HepG2 (cell line): Measurements from ENCODE around the gene PLEKHG4. TPM values are rescaled to one million over a fixed set of nuclear protein-coding genes. Genes with fewer than 3 reads are reported as not detected.

Experiments
- CC2D1A ChIP-seq: sonication (generic); formaldehyde crosslinking; IDR thresholded peaks from 2 replicates; pipeline ENCODE4 v1.8.1; 2023; ENCODE audit warnings: mild to moderate bottlenecking, missing genetic modification reagents
- FOSL2 ChIP-seq: sonication (generic); formaldehyde crosslinking; IDR thresholded peaks from 2 replicates; pipeline ENCODE4 v1.4.0; 2020; ENCODE audit warnings: missing genetic modification reagents
- FOXK2 ChIP-seq: fragments of 450-650 bp; IDR thresholded peaks from 2 replicates; pipeline ENCODE4 v1.6.1; 2016
- GABPB1 ChIP-seq: IDR thresholded peaks from 2 replicates; pipeline ENCODE4 v1.6.1; 2016; ENCODE audit warnings: mild to moderate bottlenecking, missing genetic modification reagents, moderate library complexity, missing compliant biosample characterization
- NFIC ChIP-seq: IDR thresholded peaks from 2 replicates; pipeline ENCODE4 v1.6.1; 2012; ENCODE audit warnings: mild to moderate bottlenecking, low read length, inconsistent platforms
- NKX3-1 ChIP-seq: sonication (generic); formaldehyde crosslinking; IDR thresholded peaks from 2 replicates; pipeline ENCODE4 v1.5.0; 2020; ENCODE audit warnings: missing genetic modification reagents
- SMYD3 ChIP-seq: sonication (generic); formaldehyde crosslinking; IDR thresholded peaks from 2 replicates; pipeline ENCODE4 v1.8.1; 2023; ENCODE audit warnings: mild to moderate bottlenecking, missing genetic modification reagents
- WIZ ChIP-seq: sonication (generic); formaldehyde crosslinking; IDR thresholded peaks from 2 replicates; pipeline ENCODE4 v1.5.1; 2020; ENCODE audit warnings: mild to moderate bottlenecking, missing genetic modification reagents
- ZNF891 ChIP-seq: sonication (generic); formaldehyde crosslinking; IDR thresholded peaks from 2 replicates; pipeline ENCODE4 v1.5.0; 2020; ENCODE audit warnings: mild to moderate bottlenecking, missing genetic modification reagents
- polyA plus RNA-seq, 8 experiments: library from polyadenylated mRNA; depleted of rRNA in 3 of 8; stranded (reverse) in 7 of 8; unstranded in 1 of 8; fragments of >200 nt; fragmentation: Illumina TruSeq in 4 of 8; extraction: Trizol in 4 of 8; gene quantifications; 2 replicates each; pipeline versions ENCODE4 v1.2.1 to v1.2.3, GENCODE V29; 2011 to 2016; ENCODE audit warnings: low read depth in 4 of 8, missing spikeins in 1 of 8, mixed read lengths in 1 of 8; ENCODE audit not compliant: insufficient read depth in 1 of 8
- total RNA-seq, 5 experiments: library from RNA; depleted of rRNA; stranded (reverse); fragments of >200 nt; fragmentation: Illumina TruSeq; extraction: Trizol; gene quantifications; 2 replicates each; pipeline ENCODE4 v1.2.3, GENCODE V29; 2016; ENCODE audit warnings: low read depth in 1 of 5
- TF ChIP-seq, protein P1 (sequence below): sonication (generic); formaldehyde crosslinking; IDR thresholded peaks from 2 replicates; pipeline ENCODE4 v1.4.0; 2020; ENCODE audit warnings: missing genetic modification reagents, low read depth, mild to moderate bottlenecking, borderline replicate concordance
- TF ChIP-seq, protein P2 (sequence below): sonication (generic); formaldehyde crosslinking; IDR thresholded peaks from 2 replicates; pipeline ENCODE4 v1.4.0; 2020; ENCODE audit warnings: missing genetic modification reagents

PLEKHG4 gene
- total and polyA plus RNA-seq, 2 of the 13 experiments (the other 11 are each of a cell fraction or from before 2014, with no cell fraction given): 7.1 to 13.6 TPM

DNA sequence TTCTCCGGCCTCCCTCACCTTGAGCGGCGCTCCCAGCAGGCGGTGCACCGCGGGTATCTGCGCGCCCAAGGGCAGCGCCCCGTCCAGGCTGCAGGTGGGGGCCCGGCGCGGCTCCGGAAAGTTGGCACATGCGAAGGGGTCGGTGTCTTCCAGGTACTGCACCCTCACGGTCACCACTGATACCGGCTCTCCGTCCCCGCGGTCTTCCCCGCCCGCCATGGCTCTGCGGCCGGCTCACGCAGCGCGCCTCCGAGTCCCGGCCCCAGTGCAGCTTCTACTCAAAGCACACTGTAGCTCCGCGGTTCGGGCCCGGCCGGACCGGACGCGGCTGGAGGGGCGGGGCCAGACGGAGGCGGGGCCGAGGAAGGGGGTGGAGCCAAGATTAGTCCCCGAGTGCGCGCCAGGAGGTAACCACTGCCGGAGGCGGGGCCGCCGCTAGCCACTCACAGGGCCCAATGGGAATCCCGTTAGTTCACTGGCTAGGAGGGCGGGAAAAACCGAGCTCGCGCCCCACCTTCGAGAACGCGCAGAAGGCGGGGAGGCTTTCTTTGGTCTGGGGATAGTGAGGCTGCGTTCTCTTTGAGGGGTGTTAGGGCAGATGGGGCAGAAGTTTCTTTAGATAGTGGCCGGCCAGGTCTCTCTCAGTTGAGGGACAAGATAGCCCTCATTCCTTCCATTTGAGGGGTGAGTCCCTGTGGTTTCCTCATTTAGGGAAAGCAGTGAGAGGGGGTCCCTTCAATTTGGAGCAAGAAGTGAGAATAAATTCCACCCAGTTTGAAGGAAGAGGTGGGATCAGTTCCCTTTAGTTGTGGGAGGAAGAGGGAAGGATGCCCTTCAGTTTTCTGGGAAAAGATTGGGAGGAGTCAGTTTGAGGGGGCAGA, 31.9 kb upstream of the PLEKHG4 start, which contains the start of gene FHOD1 (continued):
- TF ChIP-seq ZNF891 (CRISPR knock-in tag) (peak; percentile 97), SMYD3 (CRISPR knock-in tag) (0 out of 2 replicates have a peak, but pooled peaks have one; percentile 50), NFIC (no peak), GABPB1 (CRISPR knock-in tag) (peak; percentile 82; the same call in 1 of the 2 replicates), FOXK2 (no peak), WIZ (CRISPR knock-in tag) (no peak), FOSL2 (CRISPR knock-in tag) (peak; percentile 50), NKX3-1 (no peak), CC2D1A (CRISPR knock-in tag) (no peak)
- TF ChIP-seq, protein P1, sequence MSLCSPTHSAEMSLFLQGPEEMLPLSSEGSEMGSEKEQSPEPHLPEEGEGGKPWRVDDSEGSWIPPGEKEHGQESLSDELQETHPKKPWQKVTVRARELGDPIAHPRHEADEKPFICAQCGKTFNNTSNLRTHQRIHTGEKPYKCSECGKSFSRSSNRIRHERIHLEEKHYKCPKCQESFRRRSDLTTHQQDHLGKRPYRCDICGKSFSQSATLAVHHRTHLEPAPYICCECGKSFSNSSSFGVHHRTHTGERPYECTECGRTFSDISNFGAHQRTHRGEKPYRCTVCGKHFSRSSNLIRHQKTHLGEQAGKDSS (CRISPR knock-in tag): peak; percentile 33; the same call in 1 of the 2 replicates
- TF ChIP-seq, protein P2, sequence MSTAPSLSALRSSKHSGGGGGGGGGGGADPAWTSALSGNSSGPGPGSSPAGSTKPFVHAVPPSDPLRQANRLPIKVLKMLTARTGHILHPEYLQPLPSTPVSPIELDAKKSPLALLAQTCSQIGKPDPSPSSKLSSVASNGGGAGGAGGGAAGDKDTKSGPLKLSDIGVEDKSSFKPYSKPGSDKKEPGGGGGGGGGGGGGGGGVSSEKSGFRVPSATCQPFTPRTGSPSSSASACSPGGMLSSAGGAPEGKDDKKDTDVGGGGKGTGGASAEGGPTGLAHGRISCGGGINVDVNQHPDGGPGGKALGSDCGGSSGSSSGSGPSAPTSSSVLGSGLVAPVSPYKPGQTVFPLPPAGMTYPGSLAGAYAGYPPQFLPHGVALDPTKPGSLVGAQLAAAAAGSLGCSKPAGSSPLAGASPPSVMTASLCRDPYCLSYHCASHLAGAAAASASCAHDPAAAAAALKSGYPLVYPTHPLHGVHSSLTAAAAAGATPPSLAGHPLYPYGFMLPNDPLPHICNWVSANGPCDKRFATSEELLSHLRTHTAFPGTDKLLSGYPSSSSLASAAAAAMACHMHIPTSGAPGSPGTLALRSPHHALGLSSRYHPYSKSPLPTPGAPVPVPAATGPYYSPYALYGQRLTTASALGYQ (CRISPR knock-in tag): peak; percentile 50; the same call in 1 of the 2 replicates
